GM19372 (cell line): Measurements from ENCODE around the gene METTL22.

ENCODE experiments used
- ATAC-seq: cut with Tn5 transposase; IDR thresholded peaks from one replicate; pipeline ENCODE4 v1.9.1; 2021; ENCODE audit warnings: mild to moderate bottlenecking, low read depth, moderate library complexity; ENCODE audit not compliant: unreplicated experiment

Gene METTL22

DNA sequence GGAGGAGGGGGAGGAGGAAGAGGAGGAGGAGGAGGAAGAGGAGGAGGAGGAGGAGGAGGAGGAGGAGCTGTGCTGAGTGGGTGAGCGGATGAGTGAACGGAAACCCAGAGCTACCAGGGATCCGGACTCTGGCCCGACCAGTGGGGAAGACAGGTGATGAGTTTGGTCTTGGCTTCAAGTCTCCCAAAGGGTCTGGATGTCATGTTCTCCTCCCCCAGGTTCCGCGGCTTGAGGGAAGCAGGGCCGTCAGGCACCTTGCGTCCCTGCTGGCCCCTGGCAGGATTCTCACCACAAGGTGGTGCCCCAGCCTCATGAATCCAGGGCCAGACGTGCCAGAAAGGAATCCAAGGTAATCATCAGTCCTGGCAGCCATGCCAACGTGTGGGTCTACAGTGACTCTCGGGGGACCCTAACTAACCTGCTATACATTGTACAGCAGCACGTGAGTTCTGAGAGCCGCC, 39.4 kb downstream of the METTL22 start:
- ATAC-seq: no peak

DNA sequence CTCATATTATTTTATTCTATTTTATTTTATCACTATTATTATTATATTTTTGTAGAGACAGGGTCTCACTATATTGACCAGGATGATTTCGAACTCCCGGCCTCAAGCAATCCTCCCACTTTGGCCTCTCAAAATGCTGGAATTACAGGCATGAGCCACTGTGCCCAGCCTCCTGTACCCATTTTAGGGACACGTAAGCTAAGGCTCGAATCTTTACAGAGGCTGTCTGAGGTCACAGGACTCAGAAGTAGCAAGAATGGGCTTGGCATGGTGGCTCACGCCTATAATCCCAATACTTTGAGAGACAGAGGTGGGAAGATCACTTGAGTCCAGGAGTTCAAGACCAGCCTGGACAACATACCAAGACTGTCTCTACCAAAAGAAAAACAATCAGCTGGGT, 40.2 kb downstream of the METTL22 start:
- ATAC-seq: no peak

DNA sequence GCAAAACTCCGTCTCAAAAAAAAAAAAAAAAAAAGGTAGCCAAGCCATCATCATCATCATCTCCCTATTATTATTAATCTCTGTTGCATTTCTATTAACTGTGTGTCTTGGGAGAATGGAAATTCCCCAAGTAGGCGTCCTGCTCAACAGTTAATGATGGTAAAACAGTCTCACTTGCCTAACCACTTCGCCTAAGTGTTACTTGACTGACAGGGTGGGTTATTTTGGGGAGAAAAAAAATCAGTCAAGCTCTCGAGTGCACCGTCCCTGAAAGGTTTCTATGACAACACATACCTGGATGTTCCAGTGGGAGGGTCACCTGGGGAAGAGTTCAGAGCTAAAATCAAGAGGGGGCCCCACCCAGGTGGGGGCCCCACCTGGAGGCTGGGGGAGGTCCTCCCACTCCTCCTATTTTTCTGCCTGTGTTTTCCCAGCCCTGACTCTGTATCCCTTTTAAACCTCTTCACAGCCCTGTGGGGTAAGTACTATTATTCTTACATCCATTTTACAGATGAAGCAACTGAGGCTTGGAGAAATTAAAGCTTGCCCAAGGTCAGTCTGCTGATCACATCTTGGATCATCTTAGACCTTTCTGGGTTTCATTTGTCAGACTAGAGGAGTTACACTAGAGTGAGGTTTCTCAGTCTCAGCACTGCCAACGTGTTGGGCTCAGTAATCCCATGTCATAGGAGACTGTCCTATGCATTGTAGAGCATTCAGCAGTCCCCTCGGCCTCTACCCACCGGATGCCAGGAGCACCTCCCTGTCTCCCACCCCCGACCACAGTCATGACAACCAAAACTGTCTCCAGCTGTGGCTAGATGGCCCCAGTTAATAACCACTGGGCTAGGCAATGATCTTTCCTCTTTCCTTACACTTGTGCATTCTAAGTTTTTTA, 41.9 kb downstream of the METTL22 start:
- no peak for ATAC-seq

DNA sequence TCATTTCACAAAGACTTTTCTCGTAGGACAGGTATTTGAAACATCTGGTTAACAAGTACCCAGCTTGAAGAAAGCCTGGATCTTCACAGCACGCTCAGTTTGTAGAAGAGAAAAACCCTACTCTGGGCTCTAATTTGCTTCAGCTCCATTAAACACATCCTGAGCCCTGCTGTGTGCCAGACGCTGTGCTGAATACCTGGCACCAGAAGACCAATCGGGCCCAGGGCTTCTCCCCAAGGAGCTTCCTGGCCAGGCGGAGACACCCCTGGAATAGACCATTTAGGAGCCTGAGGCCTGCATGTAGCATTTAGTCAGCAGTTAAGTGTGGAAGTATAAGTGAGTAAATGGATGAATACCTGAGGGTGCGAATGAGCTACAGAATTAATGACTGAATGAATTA, 44.0 kb downstream of the METTL22 start:
- ATAC-seq: no peak

DNA sequence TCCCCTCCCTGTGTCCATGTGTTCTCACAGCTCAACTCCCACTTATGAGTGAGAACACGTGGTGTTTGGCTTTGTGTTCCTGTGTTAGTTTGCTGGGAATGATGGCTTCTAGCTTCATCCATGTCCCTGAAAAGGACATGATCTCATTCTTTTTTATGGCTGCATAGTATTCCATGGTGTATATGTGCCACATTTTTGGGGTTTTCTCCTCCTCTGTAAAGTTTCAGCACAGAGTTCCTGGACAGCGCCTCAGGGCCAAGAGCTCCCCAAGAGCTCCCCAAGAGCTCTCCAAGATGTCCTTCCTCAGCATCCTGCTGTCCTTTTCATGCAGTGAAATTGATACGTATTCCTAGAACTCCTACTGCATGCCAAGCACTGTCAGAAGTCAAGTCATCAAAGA, 46.0 kb downstream of the METTL22 start:
- no peak for ATAC-seq

DNA sequence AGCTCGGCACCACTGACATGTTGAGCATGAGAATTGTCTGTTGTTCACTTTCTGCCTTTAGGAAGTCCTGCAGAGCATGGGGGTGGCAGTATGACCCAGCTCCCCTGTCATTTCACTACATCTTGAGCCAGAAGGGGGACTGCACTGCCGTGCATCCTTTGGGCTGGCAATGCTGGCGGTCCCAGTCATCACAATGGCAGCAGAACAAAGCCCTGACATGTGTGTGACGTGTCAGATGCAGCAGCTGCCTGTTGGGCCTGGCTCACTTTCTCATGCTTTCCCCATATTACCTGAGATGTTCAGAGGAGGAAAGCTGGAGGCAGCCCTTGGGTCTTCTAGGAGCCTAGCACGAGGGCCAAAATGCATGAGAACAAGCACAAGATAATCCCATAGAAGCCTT, 46.6 kb downstream of the METTL22 start:
- ATAC-seq: no peak

DNA sequence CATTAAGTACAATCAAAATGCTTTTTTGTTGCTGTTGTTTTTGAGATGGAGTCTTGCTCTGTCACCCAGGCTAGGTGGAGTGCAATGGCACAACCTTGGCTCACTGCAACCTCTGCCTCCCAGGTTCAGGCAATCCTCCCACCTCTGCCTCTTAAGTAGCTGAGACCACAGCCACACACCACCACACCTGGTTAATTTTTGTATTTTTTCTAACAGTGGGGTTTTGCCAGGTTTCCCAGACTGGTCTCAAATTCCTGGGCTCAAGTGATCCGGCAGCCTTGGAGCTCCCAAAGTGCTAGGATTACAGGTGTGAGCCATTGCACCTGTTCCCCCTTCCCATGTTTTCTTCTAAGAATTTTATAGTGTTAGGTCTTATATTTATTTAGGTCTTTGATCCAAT, 48.0 kb downstream of the METTL22 start:
- no peak for ATAC-seq

DNA sequence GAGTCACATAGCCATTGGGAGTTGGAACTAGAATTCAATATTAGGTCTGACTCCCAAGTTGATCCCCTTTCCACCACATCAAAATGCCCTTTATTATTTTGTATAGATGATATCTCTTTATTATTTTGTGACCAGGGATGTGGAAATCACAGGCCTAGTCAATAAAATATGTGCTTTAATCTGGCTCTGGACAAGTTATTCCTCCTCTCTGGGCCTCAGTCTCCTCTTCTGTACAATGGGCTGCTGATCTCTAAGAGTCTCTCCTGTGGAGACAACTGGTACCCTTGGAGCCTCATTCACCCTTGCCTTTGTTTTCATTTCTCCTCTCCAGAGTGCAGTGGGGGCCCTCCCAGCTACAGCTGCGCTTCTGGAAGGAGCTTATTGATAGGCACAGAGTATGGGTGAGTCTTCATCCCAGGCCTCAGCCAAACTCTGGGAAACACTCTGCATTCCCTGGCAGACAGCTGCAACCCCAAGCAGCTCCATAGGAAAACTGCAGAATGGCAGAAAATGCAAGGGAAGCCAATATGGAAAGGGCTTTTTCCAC, 48.6 kb downstream of the METTL22 start:
- ATAC-seq: no peak

DNA sequence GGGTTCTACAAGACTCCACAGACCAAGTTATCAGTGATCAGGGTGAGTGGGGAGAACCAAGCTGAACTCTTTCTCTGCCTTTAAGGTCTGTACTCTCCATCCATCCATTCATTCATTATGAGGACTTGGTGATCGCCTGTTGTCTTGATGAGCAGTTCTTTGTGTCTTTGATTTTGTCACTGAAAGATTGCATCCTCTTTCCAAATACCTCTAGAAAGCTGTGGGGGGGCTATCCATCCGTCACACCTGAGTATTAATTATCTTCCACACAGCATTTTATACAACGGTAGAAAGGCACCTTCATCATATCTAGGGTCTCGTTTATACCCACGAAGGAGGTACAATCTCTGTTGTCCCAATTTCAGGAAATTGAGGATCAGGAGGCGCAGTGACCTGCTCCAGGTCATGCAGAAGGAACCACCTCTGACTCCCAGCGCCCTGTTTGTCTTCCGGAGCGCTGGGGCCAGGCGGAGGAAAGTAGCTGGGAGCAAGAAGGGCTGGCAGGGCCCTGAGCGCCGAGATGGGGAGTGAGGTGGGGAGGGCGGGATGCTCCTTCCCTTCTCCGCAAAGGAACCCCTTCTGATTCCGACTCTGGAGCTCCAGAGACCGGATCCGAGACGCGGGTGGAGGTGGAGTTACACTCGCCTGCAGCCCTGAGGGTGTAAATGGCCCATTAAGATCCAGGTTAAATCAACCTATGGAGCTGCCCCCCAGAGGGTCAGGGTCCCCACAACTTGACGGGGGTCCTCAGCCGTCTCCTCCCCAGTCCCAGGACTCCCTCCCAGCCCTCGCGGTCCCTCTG, 52.3 kb downstream of the METTL22 start:
- peak; percentile 49 for ATAC-seq

DNA sequence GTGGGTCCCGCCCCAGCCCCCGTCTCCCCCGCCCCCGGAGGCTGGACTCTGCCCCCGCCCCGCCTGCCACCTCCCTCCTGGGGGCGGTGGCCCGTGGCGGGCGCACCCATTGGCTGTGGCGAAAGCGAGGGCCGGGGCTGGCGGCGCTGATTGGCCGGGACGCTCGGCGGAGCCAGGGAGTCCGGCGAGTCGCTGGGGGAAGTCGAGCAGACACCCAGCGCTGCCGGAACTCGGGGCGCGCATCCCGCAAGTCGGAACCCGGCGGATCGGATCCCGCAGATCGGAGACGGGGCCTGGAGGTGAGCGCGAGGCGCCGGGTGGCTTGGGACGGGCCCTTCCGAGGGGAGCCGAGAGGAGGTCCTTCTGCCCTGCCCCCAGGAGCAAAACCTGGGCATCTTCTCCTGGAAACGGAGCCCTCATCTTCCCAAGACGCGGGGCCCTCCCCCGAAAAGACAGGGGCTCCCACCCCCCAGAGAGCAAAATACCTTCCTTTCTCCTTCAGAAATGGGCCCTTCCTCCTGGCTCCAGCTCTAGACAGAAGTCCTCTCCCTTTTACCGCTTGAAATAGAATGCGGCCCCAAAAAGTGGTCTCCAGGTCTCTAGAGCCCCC, 53.0 kb downstream of the METTL22 start, which contains the start of gene ABAT:
Gene ABAT, plus strand, starts transcription at position 205 of the 610 bp plus-strand sequence. CDS start 61,123 bp downstream, outside the sequence.
- peak; percentile 100 for ATAC-seq

DNA sequence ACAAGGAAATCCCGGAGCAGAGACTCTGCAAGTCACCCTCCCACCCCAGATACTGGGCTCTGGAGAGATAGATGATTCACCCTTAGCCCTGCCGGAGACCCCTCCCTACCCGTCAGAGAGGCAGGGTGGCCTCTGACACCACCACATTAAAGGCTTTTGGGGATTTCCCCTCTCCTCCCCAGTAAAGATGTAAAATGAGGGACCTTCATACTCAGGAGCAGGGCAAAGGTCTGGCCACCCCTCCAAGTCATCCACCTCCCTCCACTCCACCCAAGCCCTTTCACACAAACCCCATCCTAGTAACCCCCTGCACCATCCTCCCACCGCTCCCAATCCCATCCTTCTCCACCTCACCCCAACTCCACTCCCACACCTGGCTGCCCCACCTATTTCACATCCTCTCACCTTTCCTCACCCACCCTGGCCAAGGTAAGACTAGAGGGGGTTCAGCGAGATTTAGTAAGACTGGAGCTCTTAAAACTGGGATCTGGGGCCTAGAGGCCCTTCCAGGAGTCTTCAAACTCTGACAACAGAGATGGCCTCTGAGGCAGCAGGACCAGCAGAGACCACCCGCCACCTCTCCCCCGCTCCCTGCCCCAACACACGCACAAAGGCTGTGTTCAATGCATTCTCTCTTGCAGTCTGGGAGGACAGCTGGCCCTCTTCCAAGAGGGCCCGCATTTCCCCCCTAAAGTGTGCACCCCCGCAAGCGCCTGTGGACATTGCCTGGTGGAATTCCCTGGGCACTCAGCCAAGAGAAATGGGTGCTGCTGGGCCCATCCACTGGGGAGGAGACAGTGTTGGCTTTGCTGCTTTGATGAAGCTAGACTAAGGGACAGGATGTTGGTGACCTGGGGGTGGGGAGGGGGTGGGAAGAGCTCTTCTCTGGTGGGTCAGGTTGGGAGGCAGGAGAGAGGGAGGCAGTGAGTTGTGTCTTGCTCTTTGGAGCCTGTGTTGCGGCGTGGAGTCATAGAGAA, 54.0 kb downstream of the METTL22 start:
- no peak for ATAC-seq

DNA sequence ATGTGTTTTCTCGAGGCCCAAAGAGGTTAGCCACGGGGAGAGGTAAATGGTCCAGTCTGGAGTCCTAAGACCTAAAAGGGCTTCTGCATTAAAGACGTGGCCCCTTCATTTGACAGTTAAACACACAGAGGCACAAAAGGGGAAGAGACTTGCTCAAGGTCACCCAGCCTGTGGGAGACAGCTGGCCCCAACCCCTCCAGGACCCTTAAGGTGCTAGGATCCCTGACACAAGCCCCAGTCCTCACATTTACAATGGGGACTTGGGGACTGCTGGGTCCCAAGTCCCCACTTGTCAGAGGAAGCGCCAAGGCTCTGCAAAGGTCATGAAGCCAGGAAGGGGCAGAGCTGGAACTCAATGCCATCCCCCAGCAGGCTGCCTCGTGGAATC, 54.7 kb downstream of the METTL22 start:
- ATAC-seq: no peak

DNA sequence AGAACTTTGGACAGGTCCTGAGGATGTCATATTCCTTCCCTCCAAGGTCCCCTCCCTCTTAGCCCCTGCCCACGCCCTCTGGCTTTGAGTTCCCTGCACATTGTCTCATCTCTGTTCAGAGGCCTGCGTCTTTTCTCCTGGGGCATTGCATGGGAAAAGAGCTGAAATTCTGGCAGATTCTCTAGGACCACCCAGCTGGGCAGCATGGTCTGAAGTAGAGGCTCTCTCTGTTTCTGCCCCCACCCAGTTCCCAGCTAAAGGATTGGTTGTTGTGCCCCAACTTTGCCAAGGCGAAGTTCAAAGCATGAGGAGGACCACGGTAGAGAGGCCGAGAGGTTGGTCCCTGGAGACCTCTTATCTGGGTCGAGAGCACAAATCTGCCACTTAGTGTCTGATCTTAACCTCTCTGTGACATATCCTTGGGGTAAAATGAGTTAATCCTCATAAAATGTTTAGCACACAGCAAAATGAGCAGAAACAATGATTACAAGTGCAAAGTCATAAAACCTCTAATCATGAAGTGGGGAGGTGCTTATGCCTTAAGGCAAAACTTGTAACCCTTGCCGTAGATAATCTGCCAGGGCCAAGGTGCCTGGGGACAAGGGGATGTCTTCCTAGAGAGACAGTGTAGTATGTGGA, 55.4 kb downstream of the METTL22 start:
- no peak for ATAC-seq

DNA sequence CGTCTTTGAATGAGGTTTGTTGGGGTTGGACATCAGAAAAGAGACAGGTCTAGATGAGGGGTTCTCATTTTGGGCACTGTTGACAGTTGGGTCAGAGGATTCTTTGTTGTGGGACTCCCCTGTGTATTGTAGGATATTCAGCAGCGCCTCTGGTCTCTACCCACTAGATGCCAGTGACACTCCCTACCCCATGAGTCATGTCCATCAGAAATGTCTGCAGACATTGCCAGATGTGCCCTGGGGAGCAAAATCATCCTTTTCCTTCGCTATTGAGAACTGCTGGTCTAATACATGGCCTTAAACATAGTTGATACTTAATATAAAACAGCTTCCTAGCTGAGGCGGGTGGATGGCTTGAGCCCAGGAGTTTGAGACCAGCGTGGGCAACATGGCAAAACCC, 56.0 kb downstream of the METTL22 start:
- no peak for ATAC-seq

DNA sequence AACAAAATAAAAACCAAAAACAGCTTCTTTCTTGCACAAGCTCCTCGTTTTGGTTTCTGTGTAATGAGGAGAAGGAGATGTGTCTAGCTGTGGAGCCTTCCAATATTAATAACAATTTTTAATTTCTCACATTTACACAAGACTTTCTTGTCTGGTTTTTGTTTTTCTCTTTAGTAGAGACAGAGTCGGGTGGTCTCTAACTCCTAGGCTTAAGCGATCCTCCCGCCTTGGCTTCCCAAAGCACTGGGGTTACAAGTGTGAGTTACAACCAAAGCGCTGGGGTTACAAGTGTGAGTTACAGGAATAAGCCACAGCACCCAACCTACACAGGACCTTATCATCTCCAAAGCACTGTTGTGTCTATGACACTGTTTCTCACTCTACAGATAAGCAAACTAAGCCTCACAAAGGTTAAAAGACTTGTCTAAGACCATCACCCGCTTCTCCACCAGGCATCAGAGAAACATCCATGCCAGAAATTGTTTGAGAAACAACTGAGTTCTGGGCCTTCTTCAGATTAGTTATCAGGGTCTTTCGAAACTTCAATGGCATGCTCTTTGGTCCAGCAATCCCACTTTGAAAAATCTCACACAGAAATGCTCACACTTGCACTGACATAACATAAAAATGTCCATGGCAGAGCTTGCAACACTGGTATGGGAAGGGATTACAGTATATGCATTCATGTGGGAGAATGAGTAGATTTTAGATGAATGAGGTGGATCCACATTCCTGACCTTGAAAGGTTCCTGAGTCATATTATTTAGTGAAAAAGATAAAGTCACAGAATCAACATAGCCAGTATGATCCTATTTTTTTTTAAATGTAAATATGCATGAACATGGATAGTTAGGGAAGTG, 56.8 kb downstream of the METTL22 start:
- no peak for ATAC-seq

DNA sequence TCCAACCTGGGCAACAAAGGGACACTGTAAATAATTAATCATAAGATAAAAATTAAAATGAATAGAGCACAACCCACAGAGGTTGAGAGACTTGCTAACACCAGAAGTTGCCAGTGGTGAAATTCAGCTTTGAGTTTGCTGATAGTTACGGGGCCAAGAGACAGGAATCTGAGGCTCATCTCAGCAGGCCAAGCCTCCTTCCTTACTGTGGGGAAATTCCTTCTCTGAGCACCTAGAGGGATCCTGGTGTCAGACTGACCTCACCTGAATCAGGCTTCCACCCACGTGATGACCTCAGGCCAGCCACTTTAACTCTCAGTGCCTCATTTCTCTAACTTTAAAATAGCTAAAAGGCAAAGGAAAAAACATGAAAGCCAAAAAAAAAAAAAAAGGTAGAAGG, 57.7 kb downstream of the METTL22 start:
- ATAC-seq: no peak

DNA sequence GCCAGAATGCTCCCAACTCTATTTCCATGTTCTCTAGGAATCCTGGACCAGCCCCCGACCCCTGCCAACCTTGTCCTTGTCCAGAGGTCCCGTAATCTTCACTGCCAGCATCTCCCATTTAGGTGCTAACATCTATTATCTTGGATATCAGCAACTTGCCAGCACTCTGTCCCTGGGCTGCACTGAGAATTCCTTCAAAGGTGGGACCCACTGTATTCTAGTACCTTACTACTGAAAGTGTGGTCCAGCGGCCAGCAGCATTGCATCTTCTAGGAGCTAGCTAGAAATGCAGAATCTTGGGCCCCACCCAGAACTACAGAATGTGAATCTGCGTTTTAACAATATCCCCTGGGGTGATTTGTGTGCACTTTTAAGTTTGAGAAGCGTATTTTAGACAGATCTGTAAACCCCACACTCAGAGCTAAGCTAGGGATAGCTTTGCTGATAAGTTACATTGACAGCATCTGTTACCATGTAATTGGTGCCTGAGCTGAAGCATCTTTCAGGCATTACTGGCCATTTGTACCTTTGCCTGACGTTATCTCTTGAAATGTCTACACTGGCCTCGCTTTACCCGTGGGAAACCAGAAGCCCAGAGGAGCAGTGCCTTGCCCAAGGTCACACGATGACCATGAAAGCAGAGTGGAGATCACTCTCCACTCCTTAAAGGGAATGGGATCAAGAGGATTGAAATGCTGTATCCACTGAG, 61.2 kb downstream of the METTL22 start:
- ATAC-seq: no peak

DNA sequence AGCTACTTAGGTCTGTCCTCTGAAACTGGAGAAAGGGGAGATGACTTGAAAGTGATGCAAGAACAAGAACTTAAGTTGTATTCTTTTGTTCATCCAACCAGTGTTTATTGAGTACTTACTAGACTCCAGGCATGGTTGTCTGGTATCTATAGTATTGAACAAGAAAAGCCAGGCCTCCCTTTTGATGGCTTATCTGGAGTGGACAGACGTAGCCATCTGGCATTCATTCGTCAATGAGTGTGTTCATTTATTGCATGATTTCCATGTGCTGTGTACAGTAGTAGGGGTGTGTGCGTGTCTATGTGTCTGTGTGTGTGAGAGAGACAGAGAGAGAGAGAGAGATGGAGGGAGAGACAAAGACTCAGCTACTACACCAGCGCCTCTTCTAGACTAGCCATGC, 62.1 kb downstream of the METTL22 start:
- ATAC-seq: no peak
